Testis (tissue), 3 donors: Measurements from ENCODE around the gene SLC25A33. TPM values are rescaled to one million over a fixed set of nuclear protein-coding genes. Genes with fewer than 3 reads are reported as not detected.

ENCODE experiments used
- DNase-seq: peaks from one replicate; pipeline ENCODE4 v3.0.0-alpha.2; 2019
- H3K27ac ChIP-seq, 2 donors: fragments of 200-600 bp; sonication (generic); one replicate each; pipeline ENCODE4 v1.5.1; 2019
- H3K27me3 ChIP-seq: fragments of 200-600 bp; sonication (generic); one replicate; pipeline ENCODE4 v1.5.1; 2019
- H3K36me3 ChIP-seq: fragments of 200-600 bp; sonication (generic); one replicate; pipeline ENCODE4 v1.5.1; 2017; ENCODE audit warnings: low read depth; ENCODE audit errors: missing control alignments
- H3K4me1 ChIP-seq: fragments of 200-600 bp; sonication (generic); one replicate; pipeline ENCODE4 v1.5.1; 2019
- H3K4me3 ChIP-seq, 2 donors: fragments of 200-600 bp; sonication (generic); one replicate each; pipeline ENCODE4 v1.5.1; 2017 to 2019
- H3K9me3 ChIP-seq: fragments of 200-600 bp; sonication (generic); one replicate; pipeline ENCODE4 v1.5.1; 2017
- POLR2A ChIP-seq: fragments of 450-650 bp; IDR thresholded peaks from one replicate; pipeline ENCODE4 v1.6.1; 2017; ENCODE audit warnings: antibody characterized with exemption, mild to moderate bottlenecking, moderate library complexity
- WGBS, 2 donors: methylation state at CpG; one replicate each; pipeline ENCODE4 v1.1.5; 2018; 5-methylcytosine and 5-hydroxymethylcytosine counted together
- intact Hi-C: fragments of 100-400 bp; cut with DNase I; formaldehyde crosslinking; loops from one replicate; pipeline ENCODE4 v1.15.1; 2023; ENCODE audit warnings: low total_unique reads
- polyA plus RNA-seq: library from polyadenylated mRNA; stranded (reverse); fragments of 350-450 nt; fragmentation: Illumina TruSeq; extraction: RNeasy Lipid Tissue Mini Kit (QIAGEN cat#74804); gene quantifications from one replicate; pipeline ENCODE4 v1.2.3, GENCODE V29; 2014; ENCODE audit warnings: low read depth, low replicate concordance; ENCODE audit not compliant: insufficient read depth
- total RNA-seq, 2 donors: library from RNA; depleted of rRNA; stranded (reverse); fragments of >200 nt; gene quantifications; one replicate each; pipeline ENCODE4 v1.2.3, GENCODE V29; 2016
- TF ChIP-seq, protein P1 (sequence below), 3 experiments: fragments of 450-650 bp in 2 of 3; fragments of 200-600 bp in 1 of 3; sonication (generic) in 1 of 3; IDR thresholded peaks; one replicate each; pipeline ENCODE4 v1.5.1; 2016 to 2019; ENCODE audit warnings: antibody characterized with exemption in 3 of 3, mild to moderate bottlenecking in 2 of 3, moderate library complexity in 1 of 3

Gene SLC25A33
- total and polyA plus RNA-seq, 3 donors from 2014 or later: 16.3 to 26.0 (median 17.4) TPM

DNA sequence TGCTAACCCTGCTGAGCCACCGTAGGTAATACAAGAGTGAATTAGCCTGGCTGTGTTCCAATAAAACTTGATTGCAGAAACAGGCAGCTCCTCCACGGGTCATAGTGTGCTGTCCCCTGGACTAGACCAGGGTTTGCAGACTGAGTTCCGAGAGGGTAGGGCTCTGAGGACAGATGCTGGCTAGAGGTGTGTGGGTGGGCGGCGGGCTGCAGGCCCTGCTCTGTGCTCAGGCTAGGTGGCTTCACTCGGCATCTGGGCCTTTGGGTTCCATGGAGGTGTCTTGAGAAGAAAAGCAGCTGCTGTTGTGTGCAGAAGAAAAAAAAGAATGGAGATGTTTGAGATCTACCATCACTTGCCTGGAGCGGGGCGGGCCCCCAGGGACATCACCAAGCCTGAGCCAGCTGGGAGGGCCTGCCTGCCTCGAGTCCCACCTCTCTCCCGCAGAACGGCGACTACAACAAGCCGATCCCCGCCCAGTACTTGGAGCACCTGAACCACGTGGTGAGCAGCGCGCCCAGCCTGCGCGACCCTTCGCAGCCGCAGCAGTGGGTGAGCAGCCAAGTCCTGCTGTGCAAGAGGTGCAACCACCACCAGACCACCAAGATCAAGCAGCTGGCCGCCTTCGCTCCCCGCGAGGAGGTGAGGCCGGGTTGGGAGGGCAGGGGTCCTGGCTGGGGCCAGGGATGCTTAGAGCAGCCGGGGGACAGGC, 57.3 kb downstream of the SLC25A33 start:
- Histone ChIP-seq H3K27me3 (no peaks in the 10 kb centered on the region), H3K4me3 (no peak overlapping the region), H3K36me3 (no peaks in the 10 kb centered on the region), H3K9me3 (no peaks in the 10 kb centered on the region), H3K27ac (no peak overlapping the region), H3K4me1 (peaks cover 28% of the 10 kb centered on the region)
- 55 to 62% methylated on average over 14 to 27 of the region's 27 CpGs for WGBS, 2 donors
- DNase-seq: no peak
- intact Hi-C loops: no loop called here
- TF ChIP-seq, protein P1, sequence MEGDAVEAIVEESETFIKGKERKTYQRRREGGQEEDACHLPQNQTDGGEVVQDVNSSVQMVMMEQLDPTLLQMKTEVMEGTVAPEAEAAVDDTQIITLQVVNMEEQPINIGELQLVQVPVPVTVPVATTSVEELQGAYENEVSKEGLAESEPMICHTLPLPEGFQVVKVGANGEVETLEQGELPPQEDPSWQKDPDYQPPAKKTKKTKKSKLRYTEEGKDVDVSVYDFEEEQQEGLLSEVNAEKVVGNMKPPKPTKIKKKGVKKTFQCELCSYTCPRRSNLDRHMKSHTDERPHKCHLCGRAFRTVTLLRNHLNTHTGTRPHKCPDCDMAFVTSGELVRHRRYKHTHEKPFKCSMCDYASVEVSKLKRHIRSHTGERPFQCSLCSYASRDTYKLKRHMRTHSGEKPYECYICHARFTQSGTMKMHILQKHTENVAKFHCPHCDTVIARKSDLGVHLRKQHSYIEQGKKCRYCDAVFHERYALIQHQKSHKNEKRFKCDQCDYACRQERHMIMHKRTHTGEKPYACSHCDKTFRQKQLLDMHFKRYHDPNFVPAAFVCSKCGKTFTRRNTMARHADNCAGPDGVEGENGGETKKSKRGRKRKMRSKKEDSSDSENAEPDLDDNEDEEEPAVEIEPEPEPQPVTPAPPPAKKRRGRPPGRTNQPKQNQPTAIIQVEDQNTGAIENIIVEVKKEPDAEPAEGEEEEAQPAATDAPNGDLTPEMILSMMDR (IDR thresholded peaks at IDR 0.05): no peak
- TF ChIP-seq POLR2A: no peak

DNA sequence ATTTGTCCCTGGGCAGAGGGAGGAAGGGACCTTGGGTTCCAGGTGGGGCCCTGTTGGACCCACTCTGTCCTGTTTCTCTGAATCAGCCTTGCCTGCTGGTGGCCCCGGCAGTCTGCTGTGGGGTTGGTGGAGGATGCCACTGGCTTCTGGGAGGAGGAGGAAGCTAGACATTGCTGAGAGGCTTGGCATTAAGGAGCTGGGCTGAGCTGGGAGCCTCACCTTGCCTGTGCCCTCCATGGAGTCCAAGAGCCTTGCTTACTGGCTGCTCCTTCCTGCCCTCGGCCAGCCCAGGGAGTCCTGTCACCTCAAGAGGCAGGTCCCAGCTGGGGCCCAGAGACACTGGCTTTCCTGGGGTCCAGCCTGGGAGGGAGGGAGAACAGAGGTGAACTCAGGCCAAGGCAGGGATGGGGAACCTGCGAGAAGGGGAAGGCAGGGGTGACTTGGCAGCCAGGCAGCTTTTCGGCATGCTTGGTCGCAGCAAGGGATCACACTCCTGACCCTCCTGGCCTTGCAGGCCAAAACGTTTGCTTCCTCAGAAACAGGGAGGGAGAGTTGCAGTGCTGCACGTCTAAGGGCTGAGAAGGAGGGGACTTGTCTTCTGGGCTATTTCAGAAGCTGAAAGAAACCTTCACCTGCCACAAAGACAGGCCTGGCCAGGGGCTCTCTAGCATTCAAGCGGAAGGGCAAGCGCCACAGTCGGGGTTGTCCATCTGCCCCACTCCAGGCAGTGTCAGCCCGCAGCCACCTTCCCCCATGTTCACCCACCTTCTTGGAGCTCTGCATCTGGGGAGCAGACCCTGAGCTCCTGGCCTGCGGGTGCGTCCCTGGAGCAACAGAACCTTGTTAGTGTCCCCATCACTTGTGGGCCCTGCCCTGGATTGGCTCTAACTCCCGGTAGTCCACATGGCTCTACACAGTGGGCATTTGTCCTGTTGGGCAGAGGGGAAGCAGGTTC, 58.4 kb downstream of the SLC25A33 start:
- intact Hi-C loops: no loop called here
- no peaks in the 10 kb centered on the region for H3K27me3 ChIP-seq
- no peaks in the 10 kb centered on the region for H3K9me3 ChIP-seq
- WGBS, 2 donors: 75 to 80% methylated on average over 10 to 14 of the region's 14 CpGs
- no peaks in the 10 kb centered on the region for H3K36me3 ChIP-seq
- peaks cover 28% of the 10 kb centered on the region for H3K4me1 ChIP-seq
- H3K4me3 ChIP-seq: no peak overlapping the region
- H3K27ac ChIP-seq: no peak overlapping the region
- no peak for DNase-seq
- no peak for TF ChIP-seq POLR2A
- TF ChIP-seq, protein P1 (IDR thresholded peaks at IDR 0.05): no peak

DNA sequence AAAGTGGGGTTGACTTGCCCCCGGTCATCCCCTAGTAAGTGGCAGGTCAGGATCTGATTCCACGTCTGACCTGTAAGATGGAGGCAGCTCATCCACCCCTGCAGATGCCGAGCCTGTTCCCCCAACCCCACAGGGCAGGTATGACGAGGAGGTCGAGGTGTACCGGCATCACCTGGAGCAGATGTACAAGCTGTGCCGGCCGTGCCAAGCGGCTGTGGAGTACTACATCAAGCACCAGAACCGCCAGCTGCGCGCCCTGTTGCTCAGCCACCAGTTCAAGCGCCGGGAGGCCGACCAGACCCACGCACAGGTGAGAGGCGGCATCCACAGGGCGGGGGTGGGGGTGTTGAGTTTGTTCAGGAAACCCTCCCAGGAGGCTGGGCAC, 59.0 kb downstream of the SLC25A33 start:
- 86 to 93% methylated on average over 11 to 18 of the region's 18 CpGs for WGBS, 2 donors
- intact Hi-C loops: no loop called here
- Histone ChIP-seq H3K9me3 (no peaks in the 10 kb centered on the region), H3K4me1 (peaks cover 22% of the 10 kb centered on the region), H3K27ac (no peak overlapping the region), H3K27me3 (no peaks in the 10 kb centered on the region), H3K4me3 (no peak overlapping the region), H3K36me3 (no peaks in the 10 kb centered on the region)
- DNase-seq: no peak
- TF ChIP-seq POLR2A: no peak
- TF ChIP-seq, protein P1 (IDR thresholded peaks at IDR 0.05): no peak

DNA sequence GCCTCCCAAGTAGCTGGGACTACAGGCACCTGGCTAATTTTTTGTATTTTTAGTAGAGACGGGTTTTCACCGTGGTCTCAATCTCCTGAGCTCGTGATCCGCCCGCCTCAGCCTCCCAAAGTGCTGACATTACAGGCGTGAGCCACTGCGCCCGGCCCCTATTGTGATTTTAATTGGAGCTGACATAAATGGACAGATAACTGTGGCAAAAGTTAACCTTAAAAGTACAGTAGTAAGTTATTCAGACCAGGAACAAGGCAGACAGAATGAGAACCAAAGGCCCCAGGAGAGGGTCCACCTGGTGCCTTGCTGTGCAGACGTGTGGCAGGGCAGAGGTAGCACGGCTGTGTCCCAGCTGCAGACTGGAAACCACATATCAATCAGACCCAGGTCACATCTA, 60.5 kb downstream of the SLC25A33 start:
- TF ChIP-seq, protein P1 (IDR thresholded peaks at IDR 0.05): no peak
- no peak for TF ChIP-seq POLR2A
- DNase-seq: no peak
- no peaks in the 10 kb centered on the region for H3K9me3 ChIP-seq
- intact Hi-C loops: no loop called here
- H3K4me1 ChIP-seq: peaks cover 16% of the 10 kb centered on the region
- no peak overlapping the region for H3K4me3 ChIP-seq
- 94 to 97% methylated on average over 10 of the region's 10 CpGs for WGBS, 2 donors
- H3K27ac ChIP-seq: no peak overlapping the region
- no peaks in the 10 kb centered on the region for H3K36me3 ChIP-seq
- H3K27me3 ChIP-seq: no peaks in the 10 kb centered on the region
